Suprapubic skin (tissue), 3 donors: ENCODE results near the gene NUP62.

Experiments
- CTCF ChIP-seq, 2 donors: fragments of 200-600 bp in 1 of 2; fragments of 450-650 bp in 1 of 2; sonication (generic) in 1 of 2; IDR thresholded peaks; one replicate each; pipeline ENCODE4 v1.5.1; 2016 to 2019; ENCODE audit warnings: antibody characterized with exemption in 2 of 2, mild to moderate bottlenecking in 1 of 2, moderate library complexity in 1 of 2
- EP300 ChIP-seq: sonication (generic); formaldehyde crosslinking; IDR thresholded peaks from one replicate; pipeline ENCODE4 v1.6.1; 2017; ENCODE audit warnings: antibody characterized with exemption

- no peak for TF ChIP-seq EP300
- TF ChIP-seq CTCF (IDR thresholded peaks at IDR 0.05), result no peak
Observed at GRCh38 chr19:49976496-49976895, 47.2 kb upstream of the NUP62 start.
